ENCODE data around the gene IRF1. TPM values are rescaled to one million over a fixed set of nuclear protein-coding genes. Genes with fewer than 3 reads are reported as not detected.

The IRF1 gene
- total and polyA plus RNA-seq, 4 donors = 9.5 to 42.6 (median 24.7) TPM

DNA sequence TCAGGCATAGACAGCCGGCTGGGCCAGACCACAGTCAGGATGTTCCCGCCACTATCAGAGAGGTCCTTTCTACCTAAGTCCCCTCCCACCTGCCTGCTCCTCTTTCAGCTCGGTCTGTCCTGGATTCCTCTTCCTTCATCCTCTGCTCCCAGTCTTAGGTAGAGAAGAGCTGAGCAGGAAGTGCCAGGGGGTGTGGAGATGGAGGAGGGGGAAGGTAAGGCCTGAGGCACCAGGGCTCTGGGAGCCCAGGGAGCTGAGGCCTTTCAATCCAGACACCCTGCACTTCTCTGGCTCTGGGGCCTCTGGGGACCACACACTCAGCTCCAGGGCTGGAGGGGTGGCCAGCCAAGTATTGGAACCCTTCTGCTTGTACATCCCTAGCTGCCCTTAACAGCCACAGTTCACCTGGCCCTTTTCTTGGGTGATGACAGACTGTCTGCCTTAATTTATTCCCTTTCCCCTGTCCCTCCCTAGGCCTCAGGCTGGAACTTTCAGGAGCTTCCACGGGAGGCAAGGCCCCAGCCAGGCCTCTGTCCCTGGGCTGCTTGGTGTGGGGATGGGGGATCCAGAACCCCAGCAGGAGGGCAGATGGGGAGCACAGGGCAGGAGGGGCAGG is 15.6 kb downstream of the IRF1 start:
- DNase-seq (ENCODE audit: low spot score) = no peak
- Histone ChIP-seq H3K9me3 (ENCODE audit: control insufficient read depth in 4 of 4, low read length in 3 of 4) (no peaks in the 10 kb centered on the region), H3K4me3 (ENCODE audit: low read depth in 1 of 3, low read length in 3 of 3) (no peak overlapping the region), H3K4me1 (ENCODE audit: control insufficient read depth in 4 of 4, insufficient read depth in 4 of 4, low read length in 3 of 4) (peaks cover 15 to 41% (median 27%) of the 10 kb centered on the region in 4 donors), H3K27ac (ENCODE audit: low read depth in 1 of 2, low read length in 2 of 2) (peak overlapping the region; percentile 68 to 76), H3K9ac (ENCODE audit: low read depth in 1 of 2, low read length in 2 of 2) (peak overlapping the region in 1 of 2 donors; percentile 51), H3K36me3 (ENCODE audit: control insufficient read depth in 4 of 4, insufficient read depth in 3 of 4, low read depth in 1 of 4, low read length in 3 of 4) (peaks cover 0 to 3% (median 0%) of the 10 kb centered on the region in 4 donors), H3K27me3 (ENCODE audit: control insufficient read depth in 4 of 4, insufficient read depth in 4 of 4, low read length in 3 of 4) (no peaks in the 10 kb centered on the region)
- 51% methylated on average over 4 of the region's 4 CpGs for WGBS
- TF ChIP-seq, protein P1, sequence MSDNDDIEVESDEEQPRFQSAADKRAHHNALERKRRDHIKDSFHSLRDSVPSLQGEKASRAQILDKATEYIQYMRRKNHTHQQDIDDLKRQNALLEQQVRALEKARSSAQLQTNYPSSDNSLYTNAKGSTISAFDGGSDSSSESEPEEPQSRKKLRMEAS (IDR thresholded peaks at IDR 0.05) = no peak
- TF ChIP-seq, protein P2, sequence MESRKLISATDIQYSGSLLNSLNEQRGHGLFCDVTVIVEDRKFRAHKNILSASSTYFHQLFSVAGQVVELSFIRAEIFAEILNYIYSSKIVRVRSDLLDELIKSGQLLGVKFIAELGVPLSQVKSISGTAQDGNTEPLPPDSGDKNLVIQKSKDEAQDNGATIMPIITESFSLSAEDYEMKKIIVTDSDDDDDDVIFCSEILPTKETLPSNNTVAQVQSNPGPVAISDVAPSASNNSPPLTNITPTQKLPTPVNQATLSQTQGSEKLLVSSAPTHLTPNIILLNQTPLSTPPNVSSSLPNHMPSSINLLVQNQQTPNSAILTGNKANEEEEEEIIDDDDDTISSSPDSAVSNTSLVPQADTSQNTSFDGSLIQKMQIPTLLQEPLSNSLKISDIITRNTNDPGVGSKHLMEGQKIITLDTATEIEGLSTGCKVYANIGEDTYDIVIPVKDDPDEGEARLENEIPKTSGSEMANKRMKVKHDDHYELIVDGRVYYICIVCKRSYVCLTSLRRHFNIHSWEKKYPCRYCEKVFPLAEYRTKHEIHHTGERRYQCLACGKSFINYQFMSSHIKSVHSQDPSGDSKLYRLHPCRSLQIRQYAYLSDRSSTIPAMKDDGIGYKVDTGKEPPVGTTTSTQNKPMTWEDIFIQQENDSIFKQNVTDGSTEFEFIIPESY (IDR thresholded peaks at IDR 0.05) = no peak
- TF ChIP-seq, protein P3, sequence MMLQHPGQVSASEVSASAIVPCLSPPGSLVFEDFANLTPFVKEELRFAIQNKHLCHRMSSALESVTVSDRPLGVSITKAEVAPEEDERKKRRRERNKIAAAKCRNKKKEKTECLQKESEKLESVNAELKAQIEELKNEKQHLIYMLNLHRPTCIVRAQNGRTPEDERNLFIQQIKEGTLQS (IDR thresholded peaks at IDR 0.05) = no peak
- TF ChIP-seq SP1 (IDR thresholded peaks at IDR 0.05) (no peak), HNF4A (conservative IDR thresholded peaks at IDR 0.05) (no peak), HNF4G (IDR thresholded peaks at IDR 0.05) (no peak), YY1 (IDR thresholded peaks at IDR 0.05) (no peak)
- TF ChIP-seq, protein P4, sequence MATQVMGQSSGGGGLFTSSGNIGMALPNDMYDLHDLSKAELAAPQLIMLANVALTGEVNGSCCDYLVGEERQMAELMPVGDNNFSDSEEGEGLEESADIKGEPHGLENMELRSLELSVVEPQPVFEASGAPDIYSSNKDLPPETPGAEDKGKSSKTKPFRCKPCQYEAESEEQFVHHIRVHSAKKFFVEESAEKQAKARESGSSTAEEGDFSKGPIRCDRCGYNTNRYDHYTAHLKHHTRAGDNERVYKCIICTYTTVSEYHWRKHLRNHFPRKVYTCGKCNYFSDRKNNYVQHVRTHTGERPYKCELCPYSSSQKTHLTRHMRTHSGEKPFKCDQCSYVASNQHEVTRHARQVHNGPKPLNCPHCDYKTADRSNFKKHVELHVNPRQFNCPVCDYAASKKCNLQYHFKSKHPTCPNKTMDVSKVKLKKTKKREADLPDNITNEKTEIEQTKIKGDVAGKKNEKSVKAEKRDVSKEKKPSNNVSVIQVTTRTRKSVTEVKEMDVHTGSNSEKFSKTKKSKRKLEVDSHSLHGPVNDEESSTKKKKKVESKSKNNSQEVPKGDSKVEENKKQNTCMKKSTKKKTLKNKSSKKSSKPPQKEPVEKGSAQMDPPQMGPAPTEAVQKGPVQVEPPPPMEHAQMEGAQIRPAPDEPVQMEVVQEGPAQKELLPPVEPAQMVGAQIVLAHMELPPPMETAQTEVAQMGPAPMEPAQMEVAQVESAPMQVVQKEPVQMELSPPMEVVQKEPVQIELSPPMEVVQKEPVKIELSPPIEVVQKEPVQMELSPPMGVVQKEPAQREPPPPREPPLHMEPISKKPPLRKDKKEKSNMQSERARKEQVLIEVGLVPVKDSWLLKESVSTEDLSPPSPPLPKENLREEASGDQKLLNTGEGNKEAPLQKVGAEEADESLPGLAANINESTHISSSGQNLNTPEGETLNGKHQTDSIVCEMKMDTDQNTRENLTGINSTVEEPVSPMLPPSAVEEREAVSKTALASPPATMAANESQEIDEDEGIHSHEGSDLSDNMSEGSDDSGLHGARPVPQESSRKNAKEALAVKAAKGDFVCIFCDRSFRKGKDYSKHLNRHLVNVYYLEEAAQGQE (IDR thresholded peaks at IDR 0.05) = no peak

DNA sequence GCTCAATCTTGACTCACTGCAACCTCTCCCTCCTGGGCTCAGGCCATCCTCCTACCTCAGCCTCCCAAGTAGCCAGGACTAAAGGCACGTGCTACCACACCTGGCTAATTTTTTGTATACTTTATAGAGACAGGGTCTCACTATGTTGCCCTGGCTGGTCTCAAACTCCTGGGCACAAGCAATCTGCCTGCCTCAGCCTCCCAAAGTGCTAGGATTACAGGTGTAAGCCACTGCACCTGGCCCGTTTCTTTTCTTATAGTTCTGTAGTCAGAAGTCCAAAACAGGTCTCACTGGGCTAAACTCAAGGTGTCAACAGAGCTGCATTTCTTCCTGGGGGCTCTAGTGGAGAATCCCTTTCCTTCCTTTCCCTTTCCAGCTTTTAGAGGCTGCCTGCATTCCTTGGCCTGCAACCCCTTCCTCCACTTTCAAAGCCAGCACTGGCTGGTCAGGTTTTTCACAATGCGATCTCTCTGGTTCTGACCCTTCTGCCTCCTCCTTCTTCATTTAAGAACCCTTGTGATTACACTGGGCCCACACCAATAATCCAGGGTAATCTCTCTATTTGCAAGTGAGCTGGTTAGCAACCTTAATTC is 16.3 kb downstream of the IRF1 start:
- peak overlapping the region; percentile 68 to 76 for H3K27ac ChIP-seq (ENCODE audit: low read depth in 1 of 2, low read length in 2 of 2)
- DNase-seq (ENCODE audit: low spot score) = no peak

DNA sequence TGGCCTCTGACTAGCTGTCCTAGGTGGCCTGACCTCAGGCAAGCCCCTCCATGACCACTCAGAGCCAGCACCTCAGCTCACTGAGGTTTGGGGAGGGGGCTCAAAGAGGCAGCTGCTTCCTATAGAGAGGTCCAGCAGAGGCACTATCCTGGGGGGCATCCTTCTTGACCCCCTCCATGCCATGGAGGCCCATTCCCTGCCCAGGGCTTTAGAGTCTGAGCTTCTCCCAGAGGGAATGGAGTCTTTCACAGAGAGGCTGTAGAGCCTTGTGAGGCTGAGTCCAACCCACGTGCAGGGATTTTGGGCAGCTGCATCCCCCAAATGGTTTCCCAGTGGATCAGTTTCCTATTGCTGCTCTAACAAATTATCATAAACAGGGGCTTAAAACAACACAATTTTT is 16.9 kb downstream of the IRF1 start:
- Histone ChIP-seq H3K27me3 (ENCODE audit: control insufficient read depth in 4 of 4, insufficient read depth in 4 of 4, low read length in 3 of 4) (no peaks in the 10 kb centered on the region), H3K4me1 (ENCODE audit: control insufficient read depth in 4 of 4, insufficient read depth in 4 of 4, low read length in 3 of 4) (peaks cover 15 to 54% (median 36%) of the 10 kb centered on the region in 4 donors), H3K9me3 (ENCODE audit: control insufficient read depth in 4 of 4, low read length in 3 of 4) (no peaks in the 10 kb centered on the region), H3K36me3 (ENCODE audit: control insufficient read depth in 4 of 4, insufficient read depth in 3 of 4, low read depth in 1 of 4, low read length in 3 of 4) (peaks cover 0 to 3% (median 0%) of the 10 kb centered on the region in 4 donors), H3K9ac (ENCODE audit: low read depth in 1 of 2, low read length in 2 of 2) (no peak overlapping the region), H3K27ac (ENCODE audit: low read depth in 1 of 2, low read length in 2 of 2) (peak overlapping the region in 1 of 2 donors; percentile 25), H3K4me3 (ENCODE audit: low read depth in 1 of 3, low read length in 3 of 3) (no peak overlapping the region)
- WGBS = 94% methylated on average over 1 of the region's 1 CpG
- TF ChIP-seq CTCF (IDR thresholded peaks at IDR 0.05; ENCODE audit: low read depth, low read length, missing input control) (no peak), HNF4A (conservative IDR thresholded peaks at IDR 0.05) (no peak), FOXA2 (IDR thresholded peaks at IDR 0.05) (no peak)
- no peak for DNase-seq (ENCODE audit: low spot score)

More for the DNA sequence above, 16.3 kb downstream of the IRF1 start:
- Histone ChIP-seq H3K4me3 (ENCODE audit: low read depth in 1 of 3, low read length in 3 of 3) (no peak overlapping the region), H3K4me1 (ENCODE audit: control insufficient read depth in 4 of 4, insufficient read depth in 4 of 4, low read length in 3 of 4) (peaks cover 15 to 49% (median 32%) of the 10 kb centered on the region in 4 donors), H3K36me3 (ENCODE audit: control insufficient read depth in 4 of 4, insufficient read depth in 3 of 4, low read depth in 1 of 4, low read length in 3 of 4) (peaks cover 0 to 3% (median 0%) of the 10 kb centered on the region in 4 donors), H3K9ac (ENCODE audit: low read depth in 1 of 2, low read length in 2 of 2) (no peak overlapping the region), H3K9me3 (ENCODE audit: control insufficient read depth in 4 of 4, low read length in 3 of 4) (no peaks in the 10 kb centered on the region), H3K27me3 (ENCODE audit: control insufficient read depth in 4 of 4, insufficient read depth in 4 of 4, low read length in 3 of 4) (no peaks in the 10 kb centered on the region)
- TF ChIP-seq FOXA2 (IDR thresholded peaks at IDR 0.05) = no peak
- 96% methylated on average over 3 of the region's 3 CpGs for WGBS

Data from liver (tissue), 9 donors.